CD4-positive, alpha-beta T cell treated with Interleukin-4 for 4 hours (primary cell): ENCODE results near the gene CSPG4.
"Not testable (repeated sequence)": the region's sequence is repeated elsewhere in the genome, so short reads cannot be mapped to it uniquely, and the experiment has no call there.

Experiments used
- DNase-seq: peaks from one replicate; pipeline ENCODE4 v3.0.0-alpha.2; 2020

Gene CSPG4

GRCh38 chr15:75723847-75724660, 11.4 kb upstream of the CSPG4 start:
- peak; percentile 38 for DNase-seq

DNA sequence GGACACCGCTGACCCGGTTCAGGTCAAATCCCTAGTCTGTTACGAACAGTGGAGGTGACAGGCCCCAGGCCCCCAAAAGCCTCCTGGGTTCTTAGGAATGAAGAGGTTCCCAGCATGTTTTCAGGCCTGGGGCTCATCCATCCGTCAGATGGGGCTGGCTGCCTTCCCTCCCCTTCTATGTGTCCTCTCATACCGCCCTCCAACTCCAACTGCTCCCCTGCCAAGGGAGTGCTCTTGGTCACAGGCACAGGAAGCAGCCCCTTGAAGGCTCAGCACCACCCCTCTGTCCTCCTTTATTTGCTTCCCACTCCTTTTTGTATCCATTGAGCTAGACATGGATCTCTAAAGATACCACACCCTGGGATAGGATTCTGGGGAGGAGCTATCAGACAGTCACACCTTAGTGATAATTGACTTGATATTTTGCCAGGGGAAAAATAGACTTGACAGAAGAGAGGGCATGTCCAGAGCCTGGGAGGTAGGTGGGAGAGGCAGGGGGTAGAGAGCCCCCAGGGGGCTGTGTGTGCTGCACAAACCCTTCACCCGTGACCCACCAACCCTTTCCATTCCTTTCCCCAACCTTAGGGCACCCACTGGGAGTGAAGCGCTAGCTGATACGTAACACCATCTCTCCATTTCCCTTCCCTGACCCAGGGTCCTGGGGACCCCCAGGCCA, 10.7 kb upstream of the CSPG4 start:
- no peak for DNase-seq

DNA sequence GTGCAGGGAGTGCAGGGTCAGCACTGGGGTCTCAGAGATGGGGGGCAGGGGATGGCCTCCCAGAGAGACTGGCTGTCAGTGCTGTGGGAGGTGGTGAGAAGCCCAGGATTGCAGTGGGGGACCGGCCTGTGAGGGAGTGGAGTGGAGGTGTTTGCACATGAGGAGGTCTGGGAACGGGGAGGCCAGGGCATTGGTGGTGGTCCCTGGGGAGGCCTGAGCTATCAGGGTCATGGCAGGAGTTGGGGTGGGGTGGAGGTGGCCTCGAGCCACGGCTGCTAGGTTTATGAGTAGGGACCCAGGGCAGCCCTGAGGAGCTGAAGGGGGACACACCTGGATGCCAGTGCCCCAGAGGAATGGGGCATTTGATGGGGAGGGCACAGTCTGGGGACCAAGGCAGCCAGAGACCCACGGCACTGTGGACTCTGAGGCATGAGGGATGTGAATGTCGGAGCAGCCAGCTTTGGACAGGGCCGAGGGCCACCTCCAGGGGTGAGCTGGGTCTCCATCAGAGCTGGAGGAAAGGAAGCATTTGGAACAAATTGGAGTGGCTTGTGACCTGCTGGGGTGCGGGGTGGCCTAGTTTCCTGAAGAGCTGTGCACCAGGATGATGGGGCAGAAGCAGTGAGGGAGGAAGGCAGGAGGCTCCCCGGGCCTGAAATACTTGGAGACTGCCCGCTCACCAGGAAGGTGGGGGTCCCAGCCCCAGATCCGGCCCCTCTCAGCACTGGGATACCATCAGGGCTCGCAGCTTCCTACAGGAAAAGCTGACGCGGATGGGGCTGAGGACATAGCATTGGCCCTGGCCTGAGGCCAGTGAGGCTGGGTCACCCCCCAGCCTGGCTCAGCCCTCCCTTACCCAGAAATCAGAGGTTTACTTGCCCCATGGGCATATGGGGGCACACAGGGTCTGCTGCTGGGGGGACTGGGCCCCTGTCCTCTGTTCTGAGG, 9.5 kb upstream of the CSPG4 start:
- DNase-seq = no peak

- no peak for DNase-seq
Observed at GRCh38 chr15:75721480-75721922, 8.9 kb upstream of the CSPG4 start.

- no peak for DNase-seq
Observed at GRCh38 chr15:75720787-75721479, 8.3 kb upstream of the CSPG4 start.

DNA sequence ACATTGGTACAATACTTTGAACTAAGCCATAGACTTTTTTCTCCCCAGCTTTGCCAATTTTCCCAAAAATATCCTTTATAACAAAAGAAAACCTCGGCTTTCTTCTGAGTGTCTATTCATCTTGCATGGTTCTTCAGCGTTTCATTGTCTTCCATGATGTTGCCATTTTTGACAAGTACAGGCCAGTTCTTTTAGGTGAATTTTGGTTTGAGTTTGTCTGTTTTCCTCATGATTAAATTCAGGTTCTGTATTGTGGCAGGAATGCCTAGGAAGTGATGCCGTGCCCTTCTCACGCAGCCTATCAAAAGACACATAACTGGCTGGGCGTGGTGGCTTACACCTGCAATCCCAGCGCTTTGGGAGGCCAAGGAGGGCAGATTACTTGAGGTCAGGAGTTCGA, 7.6 kb upstream of the CSPG4 start:
- no peak for DNase-seq

DNA sequence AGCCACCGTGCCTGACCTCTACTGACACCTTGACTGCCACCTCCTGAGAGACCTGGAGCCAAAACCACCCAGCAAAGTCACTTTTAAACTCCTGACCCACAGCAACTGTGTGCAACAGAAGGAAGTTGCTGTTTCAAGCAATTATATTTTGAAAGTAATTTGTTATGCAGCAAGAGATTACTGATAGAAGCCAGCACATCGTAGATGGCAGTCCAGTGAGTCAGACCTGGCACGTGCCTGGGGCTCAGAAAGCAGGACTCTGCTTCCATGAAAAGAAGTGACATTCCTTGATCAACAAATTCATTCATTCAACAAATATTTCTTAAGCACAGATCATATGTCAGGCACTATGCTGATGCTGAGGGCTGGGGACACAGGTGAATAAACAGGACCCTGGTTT, 5.7 kb upstream of the CSPG4 start:
- DNase-seq = no peak

- DNase-seq = not testable (repeated sequence)
Observed at GRCh38 chr15:75717001-75717400, 4.4 kb upstream of the CSPG4 start.

DNA sequence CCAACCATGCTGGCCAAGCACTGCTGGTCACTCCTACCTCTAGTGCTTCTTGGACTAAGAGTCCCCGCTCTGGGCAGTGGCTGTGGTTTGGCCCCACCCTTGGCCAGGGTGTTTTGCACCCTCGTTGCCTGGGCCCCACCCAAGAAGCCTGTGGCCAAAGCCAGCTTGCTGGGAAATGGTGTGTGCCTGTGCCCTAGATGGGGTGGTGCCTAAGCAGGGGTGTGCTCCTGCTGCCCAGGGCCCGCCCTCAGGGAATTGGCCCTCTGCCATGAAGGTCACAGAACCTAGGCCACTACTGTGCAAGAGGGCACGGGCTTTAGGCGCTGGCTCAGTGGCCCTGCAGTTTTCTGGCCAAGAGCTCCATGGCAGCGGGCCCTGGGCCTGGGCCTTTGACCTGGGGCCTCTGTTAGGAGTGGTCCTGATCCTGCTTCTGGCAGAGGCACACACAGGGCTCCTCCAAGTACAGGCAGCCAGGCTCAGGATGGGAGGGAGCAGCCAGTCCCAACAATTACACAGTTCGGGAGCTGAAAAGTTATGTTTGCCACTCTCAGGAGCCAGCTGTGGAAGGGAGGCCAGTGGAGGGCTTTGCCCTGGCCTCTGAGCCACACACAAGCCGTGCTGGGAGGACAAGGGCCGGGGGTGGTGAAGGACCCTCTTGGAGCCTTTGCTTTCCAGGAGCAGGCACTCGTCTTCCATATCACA, 3.8 kb upstream of the CSPG4 start:
- DNase-seq = not testable (repeated sequence)

- DNase-seq = not testable (repeated sequence)
Observed at GRCh38 chr15:75715312-75715832, 2.7 kb upstream of the CSPG4 start.

DNA sequence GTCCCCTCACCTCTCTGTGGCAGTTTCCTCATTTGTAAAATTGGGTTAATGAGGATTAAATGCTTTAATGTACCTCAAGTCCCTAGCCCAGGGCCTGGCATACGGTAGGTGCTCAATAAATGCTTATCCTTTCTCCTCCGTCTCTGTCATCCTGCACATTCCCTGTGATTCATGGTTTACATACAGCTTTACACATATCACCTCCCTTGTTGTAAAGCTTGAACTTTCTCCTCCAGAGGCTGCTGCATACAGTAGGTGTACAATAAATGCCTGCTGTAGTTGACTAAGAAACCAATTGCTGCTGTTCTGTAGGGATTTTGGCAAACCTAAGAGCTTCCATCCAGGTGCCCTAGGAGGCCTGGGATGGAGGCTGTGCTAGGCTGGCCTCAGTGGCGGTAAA, 1.5 kb upstream of the CSPG4 start:
- DNase-seq = no peak

- DNase-seq = no peak
Observed at GRCh38 chr15:75713338-75713895, 769 bp upstream of the CSPG4 start.

DNA sequence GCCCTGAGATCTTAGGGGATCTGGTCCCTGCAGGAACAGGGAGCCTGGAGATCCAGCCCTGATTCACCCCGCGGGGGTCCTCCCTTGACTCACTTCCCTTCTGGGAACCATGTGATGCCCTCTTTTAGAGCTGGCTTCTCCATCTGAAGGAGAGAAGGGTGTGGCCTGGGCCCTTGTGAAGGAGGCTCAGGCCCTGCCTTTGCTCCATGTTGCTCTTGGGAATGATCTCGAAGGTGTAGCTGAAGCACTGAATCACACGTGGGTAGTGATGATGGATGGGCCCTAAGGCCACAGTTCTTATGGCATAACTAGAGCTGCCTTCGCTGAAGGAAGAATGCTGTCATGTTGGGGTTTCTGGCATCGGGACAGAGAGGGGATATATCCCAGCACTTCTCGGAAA, 1.2 kb downstream of the CSPG4 start:
- DNase-seq = not testable (repeated sequence)

GRCh38 chr15:75710874-75711273, 1.8 kb downstream of the CSPG4 start:
- not testable (repeated sequence) for DNase-seq

DNA sequence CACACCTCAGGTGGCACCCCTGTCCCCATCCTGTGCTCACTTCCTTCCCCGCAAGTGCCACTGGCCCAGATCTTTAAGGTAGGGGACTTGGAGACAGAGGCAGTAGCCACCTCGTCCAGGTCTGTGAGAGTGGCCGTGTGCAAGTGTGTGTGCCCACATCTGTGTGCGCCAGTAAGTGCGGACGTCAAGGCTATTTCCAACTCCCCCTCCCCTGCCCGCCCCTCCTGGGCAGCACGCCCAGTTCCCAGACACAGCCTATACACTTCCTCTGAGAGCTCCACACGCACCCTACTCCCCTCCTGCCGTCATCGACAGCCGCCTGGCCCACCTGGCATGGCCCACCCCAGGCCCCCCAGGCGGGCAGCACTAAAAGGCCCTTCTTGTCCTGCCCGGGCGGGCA, 3.2 kb downstream of the CSPG4 start:
- DNase-seq = not testable (repeated sequence)

DNA sequence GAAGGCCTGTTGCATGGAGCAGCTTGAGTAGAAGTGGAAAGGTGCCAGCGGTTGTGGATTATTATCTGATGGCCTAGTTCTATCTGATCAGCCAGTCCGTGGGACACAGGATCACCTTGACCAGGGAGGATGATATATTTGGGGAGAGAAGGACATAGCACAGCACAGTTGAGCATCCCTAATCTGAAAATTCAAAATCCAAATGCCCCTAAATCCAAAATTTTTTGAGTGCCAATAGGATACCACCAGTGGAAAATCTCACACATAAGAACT, 6.0 kb downstream of the CSPG4 start:
- DNase-seq = no peak

DNA sequence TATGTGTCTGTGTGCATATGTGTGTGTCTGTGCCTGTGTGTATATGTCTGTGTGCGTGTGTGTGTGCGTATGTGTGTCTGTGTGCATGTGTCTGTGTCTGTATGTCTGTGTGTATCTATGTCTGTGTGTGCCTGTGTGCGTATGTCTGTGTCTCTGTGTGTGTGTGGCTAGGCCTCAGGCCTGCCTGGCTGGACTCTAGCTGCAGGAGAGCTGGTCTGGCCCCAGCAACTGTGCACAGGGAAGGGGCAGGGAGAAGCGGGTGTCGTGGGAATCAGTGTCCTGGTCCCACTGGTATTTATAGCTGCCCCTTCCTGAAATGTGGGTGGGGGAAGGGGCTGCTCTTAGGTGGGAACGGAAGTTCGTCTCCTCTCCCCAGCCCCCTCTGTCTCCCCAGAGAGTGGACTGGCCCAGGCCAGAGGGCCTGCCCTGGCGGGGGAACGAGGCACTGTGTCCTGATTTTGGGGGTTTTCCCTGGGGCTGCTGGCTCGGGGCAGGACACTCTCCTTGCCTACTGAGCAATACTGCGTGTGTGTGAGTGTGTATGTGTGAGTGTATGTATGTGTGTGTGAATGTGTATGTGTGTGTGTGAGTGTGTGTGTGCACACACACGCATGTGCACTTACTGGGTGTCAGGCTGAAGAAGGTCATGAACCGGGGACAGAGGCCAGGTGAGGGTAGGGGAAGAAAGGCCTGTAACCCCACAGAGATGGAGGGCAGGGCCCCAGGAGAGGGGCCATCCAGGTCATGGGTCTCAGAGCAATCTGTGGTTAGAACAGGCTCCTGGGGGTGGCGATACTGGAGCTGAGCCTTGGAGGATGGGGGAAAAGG, 6.6 kb downstream of the CSPG4 start:
- no peak for DNase-seq

GRCh38 chr15:75705375-75705774, 7.3 kb downstream of the CSPG4 start:
- DNase-seq = not testable (repeated sequence)

- DNase-seq = no peak
Observed at GRCh38 chr15:75704618-75705017, 8.0 kb downstream of the CSPG4 start.

GRCh38 chr15:75704263-75704615, 8.4 kb downstream of the CSPG4 start:
- DNase-seq = no peak
